Gastroesophageal sphincter (tissue), 4 donors: ENCODE results near the gene RANGRF. TPM values are rescaled to one million over a fixed set of nuclear protein-coding genes. Genes with fewer than 3 reads are reported as not detected.

Experiments
- ATAC-seq: fragments of 150-250 bp; one replicate; pipeline ENCODE4 v1.9.1; 2016; ENCODE audit warnings: mild to moderate bottlenecking, moderate library complexity
- H3K27ac ChIP-seq, 4 donors: fragments of 200-600 bp; sonication (generic) in 3 of 4; 1 replicate in 3 of 4; 2 replicates in 1 of 4; pipeline ENCODE4 v1.5.1; 2016 to 2019
- H3K27me3 ChIP-seq: fragments of 200-600 bp; sonication (generic); one replicate; pipeline ENCODE4 v1.5.1; 2019
- H3K36me3 ChIP-seq, 2 donors: fragments of 200-600 bp; sonication (generic); one replicate each; pipeline ENCODE4 v1.5.1; 2019; ENCODE audit warnings: control low read depth in 1 of 2
- H3K4me1 ChIP-seq, 3 donors: fragments of 200-600 bp; sonication (generic); 1 replicate in 2 of 3; 2 replicates in 1 of 3; pipeline ENCODE4 v1.5.1; 2016 to 2019; ENCODE audit warnings: control low read depth in 2 of 3
- H3K4me3 ChIP-seq, 2 donors: fragments of 200-600 bp; sonication (generic); one replicate each; pipeline ENCODE4 v1.5.1; 2019; ENCODE audit warnings: mild to moderate bottlenecking in 1 of 2, moderate library complexity in 1 of 2
- H3K9me3 ChIP-seq, 3 donors: fragments of 200-600 bp; sonication (generic); one replicate each; pipeline ENCODE4 v1.5.1; 2017 to 2019; ENCODE audit warnings: control low read depth in 2 of 3
- EP300 ChIP-seq: sonication (generic); formaldehyde crosslinking; IDR thresholded peaks from one replicate; pipeline ENCODE4 v1.6.1; 2017; ENCODE audit warnings: antibody characterized with exemption, mild to moderate bottlenecking
- POLR2A ChIP-seq, 2 donors: fragments of 450-650 bp; IDR thresholded peaks; one replicate each; pipeline ENCODE4 v1.6.1; 2017; ENCODE audit warnings: antibody characterized with exemption in 2 of 2, mild to moderate bottlenecking in 2 of 2, moderate library complexity in 1 of 2
- POLR2AphosphoS5 ChIP-seq: sonication (generic); formaldehyde crosslinking; IDR thresholded peaks from one replicate; pipeline ENCODE4 v1.6.1; 2017; ENCODE audit warnings: antibody characterized with exemption
- WGBS, 2 donors: methylation state at CpG; one replicate each; pipeline ENCODE4 v1.1.5; 2018; ENCODE audit warnings: low coverage in 1 of 2; 5-methylcytosine and 5-hydroxymethylcytosine counted together
- total RNA-seq, 4 donors: library from RNA; depleted of rRNA; stranded (reverse); fragments of >200 nt; gene quantifications; one replicate each; pipeline ENCODE4 v1.1.0, GENCODE V29; 2016
- TF ChIP-seq, protein P1 (sequence below), 4 experiments: fragments of 200-600 bp in 2 of 4; fragments of 450-650 bp in 2 of 4; sonication (generic) in 1 of 4; IDR thresholded peaks; one replicate each; pipeline ENCODE4 v1.5.1; 2017 to 2019; ENCODE audit warnings: antibody characterized with exemption in 4 of 4, mild to moderate bottlenecking in 2 of 4, moderate library complexity in 2 of 4

The RANGRF gene
- total RNA-seq, 4 donors from 2014 or later: 28.5 to 34.6 (median 30.1) TPM

GRCh38 chr17:8300627-8301242 lies 12.3 kb downstream of the RANGRF start:
- Histone ChIP-seq H3K36me3 (no peaks in the 10 kb centered on the region), H3K27ac (no peak overlapping the region), H3K9me3 (no peaks in the 10 kb centered on the region), H3K27me3 (no peaks in the 10 kb centered on the region), H3K4me3 (no peak overlapping the region), H3K4me1 (peaks cover 0 to 3% (median 0%) of the 10 kb centered on the region in 3 donors)
- 15 to 23% methylated on average over 4 to 5 of the region's 8 CpGs for WGBS, 2 donors
- no peak for TF ChIP-seq POLR2A (IDR thresholded peaks at IDR 0.05)
- TF ChIP-seq, protein P1, sequence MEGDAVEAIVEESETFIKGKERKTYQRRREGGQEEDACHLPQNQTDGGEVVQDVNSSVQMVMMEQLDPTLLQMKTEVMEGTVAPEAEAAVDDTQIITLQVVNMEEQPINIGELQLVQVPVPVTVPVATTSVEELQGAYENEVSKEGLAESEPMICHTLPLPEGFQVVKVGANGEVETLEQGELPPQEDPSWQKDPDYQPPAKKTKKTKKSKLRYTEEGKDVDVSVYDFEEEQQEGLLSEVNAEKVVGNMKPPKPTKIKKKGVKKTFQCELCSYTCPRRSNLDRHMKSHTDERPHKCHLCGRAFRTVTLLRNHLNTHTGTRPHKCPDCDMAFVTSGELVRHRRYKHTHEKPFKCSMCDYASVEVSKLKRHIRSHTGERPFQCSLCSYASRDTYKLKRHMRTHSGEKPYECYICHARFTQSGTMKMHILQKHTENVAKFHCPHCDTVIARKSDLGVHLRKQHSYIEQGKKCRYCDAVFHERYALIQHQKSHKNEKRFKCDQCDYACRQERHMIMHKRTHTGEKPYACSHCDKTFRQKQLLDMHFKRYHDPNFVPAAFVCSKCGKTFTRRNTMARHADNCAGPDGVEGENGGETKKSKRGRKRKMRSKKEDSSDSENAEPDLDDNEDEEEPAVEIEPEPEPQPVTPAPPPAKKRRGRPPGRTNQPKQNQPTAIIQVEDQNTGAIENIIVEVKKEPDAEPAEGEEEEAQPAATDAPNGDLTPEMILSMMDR (IDR thresholded peaks at IDR 0.05): peak in 3 of 4 experiments; percentile 81 to 86 (median 84)
- peak; percentile 91 for ATAC-seq

- no peak for TF ChIP-seq EP300
- TF ChIP-seq, protein P1 (IDR thresholded peaks at IDR 0.05): no peak
- TF ChIP-seq POLR2AphosphoS5: no peak
- TF ChIP-seq POLR2A (IDR thresholded peaks at IDR 0.05): no peak
- 20 to 59% methylated on average over 2 to 9 of the region's 10 CpGs for WGBS, 2 donors
- peaks cover 56% of the 10 kb centered on the region for H3K27me3 ChIP-seq
- peak overlapping the region in 3 of 4 donors; percentile 63 to 76 (median 69) for H3K27ac ChIP-seq
- H3K4me1 ChIP-seq: peaks cover 0 to 10% (median 0%) of the 10 kb centered on the region in 3 donors
- no peaks in the 10 kb centered on the region for H3K9me3 ChIP-seq
- H3K4me3 ChIP-seq: peak overlapping the region in 1 of 2 donors; percentile 41
- no peaks in the 10 kb centered on the region for H3K36me3 ChIP-seq
- no peak for ATAC-seq
These were observed 22.2 kb downstream of the RANGRF start for GRCh38 chr17:8310601-8311123.

DNA sequence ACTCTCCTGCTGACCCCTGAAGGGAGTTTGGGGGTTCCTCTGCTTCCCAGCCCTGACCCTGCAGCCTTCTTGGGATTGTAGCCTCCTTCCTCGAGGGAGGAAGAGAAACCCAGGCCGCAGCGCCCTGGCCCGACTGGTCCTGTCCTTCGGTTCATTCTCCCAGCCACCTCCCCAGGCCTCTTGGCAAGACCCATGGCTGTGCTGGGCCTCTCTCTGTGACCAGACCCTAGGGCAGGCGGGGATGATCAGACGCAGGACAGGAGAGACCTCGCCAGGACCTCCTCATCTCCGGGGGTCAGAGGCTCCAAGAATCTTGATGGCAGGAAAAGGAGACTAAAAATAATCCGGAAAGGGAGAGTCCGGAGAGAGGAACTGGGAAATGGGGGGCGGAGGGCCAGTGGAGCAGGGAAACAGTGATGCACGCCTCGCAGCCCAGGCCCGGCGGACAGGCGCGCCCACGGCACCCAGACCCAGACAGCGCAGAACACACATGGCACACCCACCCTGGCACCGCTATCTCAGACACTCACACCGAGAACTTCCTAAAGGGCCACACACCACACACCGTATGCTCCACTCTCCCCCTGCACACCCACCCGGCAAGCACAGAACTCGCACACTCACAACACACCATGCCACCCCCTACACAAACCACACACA lies 22.8 kb downstream of the RANGRF start:
- Histone ChIP-seq H3K4me1 (peaks cover 0 to 14% (median 0%) of the 10 kb centered on the region in 3 donors), H3K36me3 (no peaks in the 10 kb centered on the region), H3K27ac (peak overlapping the region in 3 of 4 donors; percentile 63 to 76 (median 69)), H3K4me3 (peak overlapping the region in 1 of 2 donors; percentile 41), H3K27me3 (peaks cover 62% of the 10 kb centered on the region), H3K9me3 (no peaks in the 10 kb centered on the region)
- ATAC-seq: peak; percentile 27
- no peak for TF ChIP-seq EP300
- no peak for TF ChIP-seq POLR2A (IDR thresholded peaks at IDR 0.05)
- WGBS, 2 donors: 56 to 70% methylated on average over 4 to 15 of the region's 25 CpGs

DNA sequence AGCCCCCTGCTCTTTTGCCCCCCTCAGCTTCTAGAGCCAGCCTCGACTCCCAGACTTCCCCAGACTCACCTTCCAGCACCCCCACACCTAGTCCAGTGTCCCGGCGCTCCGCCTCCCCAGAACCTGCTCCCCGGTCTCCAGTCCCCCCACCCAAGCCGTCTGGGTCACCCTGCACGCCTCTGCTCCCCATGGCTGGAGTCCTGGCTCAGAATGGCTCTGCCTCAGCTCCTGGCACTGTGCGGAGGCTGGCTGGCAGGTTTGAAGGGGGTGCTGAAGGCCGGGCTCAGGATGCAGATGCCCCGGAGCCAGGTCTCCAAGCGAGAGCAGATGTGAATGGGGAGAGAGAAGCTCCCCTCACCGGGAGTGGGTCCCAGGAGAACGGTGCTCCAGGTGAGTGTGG lies 23.8 kb downstream of the RANGRF start:
- ATAC-seq: no peak
- WGBS, 2 donors: 40 to 86% methylated on average over 1 to 2 of the region's 13 CpGs
- H3K36me3 ChIP-seq: no peaks in the 10 kb centered on the region
- no peak for TF ChIP-seq POLR2A (IDR thresholded peaks at IDR 0.05)
- no peak for TF ChIP-seq POLR2AphosphoS5
- TF ChIP-seq EP300: no peak
- TF ChIP-seq, protein P1 (IDR thresholded peaks at IDR 0.05): no peak
- peaks cover 0 to 14% (median 0%) of the 10 kb centered on the region in 3 donors for H3K4me1 ChIP-seq
- H3K27me3 ChIP-seq: peaks cover 72% of the 10 kb centered on the region
- H3K9me3 ChIP-seq: no peaks in the 10 kb centered on the region
- peak overlapping the region in 1 of 4 donors; percentile 69 for H3K27ac ChIP-seq
- peak overlapping the region in 1 of 2 donors; percentile 41 for H3K4me3 ChIP-seq

DNA sequence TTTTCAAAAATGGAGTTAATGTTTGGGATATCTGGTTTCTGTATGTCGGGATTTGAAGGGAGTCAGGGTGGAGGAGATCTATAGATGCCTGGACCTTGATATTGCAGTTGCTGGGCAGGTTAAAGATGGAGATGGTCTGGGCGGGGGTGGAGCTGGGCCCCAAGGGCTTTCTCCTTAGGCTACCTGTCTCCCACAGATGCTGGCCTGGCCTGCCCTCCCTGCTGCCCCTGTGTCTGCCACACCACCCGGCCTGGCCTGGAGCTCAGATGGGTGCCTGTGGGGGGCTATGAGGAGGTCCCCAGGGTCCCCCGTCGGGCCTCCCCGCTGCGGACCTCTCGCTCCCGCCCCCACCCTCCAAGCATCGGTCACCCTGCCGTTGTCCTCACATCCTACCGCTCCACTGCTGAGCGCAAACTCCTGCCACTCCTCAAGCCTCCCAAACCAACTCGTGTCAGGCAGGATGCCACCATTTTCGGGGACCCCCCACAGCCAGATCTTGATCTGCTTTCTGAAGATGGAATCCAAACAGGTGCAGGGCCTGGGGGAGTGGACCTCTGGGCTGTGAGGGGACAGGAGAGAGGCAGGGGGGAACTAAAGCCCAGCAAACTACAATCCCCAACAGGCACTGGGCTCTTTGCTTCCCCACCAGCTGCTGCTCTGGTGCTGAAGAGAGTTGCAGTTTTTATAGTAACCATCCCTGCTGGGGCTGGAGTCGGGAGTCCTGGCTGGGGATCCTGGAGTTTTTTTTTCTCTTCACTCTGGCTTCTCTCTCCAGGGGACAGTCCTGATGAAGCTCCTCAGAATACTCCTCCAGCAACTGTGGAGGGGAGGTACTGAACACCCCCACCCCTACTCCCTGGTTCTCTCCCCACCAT lies 24.5 kb downstream of the RANGRF start:
- Histone ChIP-seq H3K27me3 (peaks cover 77% of the 10 kb centered on the region), H3K27ac (no peak overlapping the region), H3K4me3 (peak overlapping the region in 1 of 2 donors; percentile 41), H3K4me1 (peaks cover 0 to 14% (median 0%) of the 10 kb centered on the region in 3 donors), H3K36me3 (no peaks in the 10 kb centered on the region), H3K9me3 (no peaks in the 10 kb centered on the region)
- 76% methylated on average over 5 of the region's 16 CpGs; no CpG with 5 or more reads in 1 of the 2 donors for WGBS, 2 donors
- TF ChIP-seq POLR2A (IDR thresholded peaks at IDR 0.05) (no peak), EP300 (no peak), POLR2AphosphoS5 (no peak)
- TF ChIP-seq, protein P1 (IDR thresholded peaks at IDR 0.05): no peak
- ATAC-seq: no peak
